Cardiac muscle cell (in vitro differentiated cells and primary cell): ENCODE measurements around the gene U2SURP. TPM values are rescaled to one million over a fixed set of nuclear protein-coding genes. Genes with fewer than 3 reads are reported as not detected.

Experiments
- DNase-seq, 2 donors: peaks; one replicate each; pipeline versions ENCODE4 v3.0.0 to v3.0.0-alpha.2; 2010 to 2017; ENCODE audit warnings: low read depth in 1 of 2, low spot score in 1 of 2
- H3K27ac ChIP-seq: fragments of 200-600 bp; sonication (generic); 2 replicates; pipeline ENCODE4 v1.5.1; 2016
- H3K27me3 ChIP-seq: fragments of 200-600 bp; sonication (generic); 2 replicates; pipeline ENCODE4 v1.6.0; 2016; ENCODE audit warnings: control low read depth
- H3K36me3 ChIP-seq: fragments of 200-600 bp; sonication (generic); 2 replicates; pipeline ENCODE4 v1.5.1; 2016; ENCODE audit warnings: control low read depth
- H3K4me1 ChIP-seq: fragments of 200-600 bp; sonication (generic); 2 replicates; pipeline ENCODE4 v1.8.1; 2017; ENCODE audit warnings: low read depth, mild to moderate bottlenecking, mixed run types
- H3K4me3 ChIP-seq: fragments of 200-600 bp; sonication (generic); 2 replicates; pipeline ENCODE4 v1.5.1; 2016; ENCODE audit warnings: mild to moderate bottlenecking
- H3K9me3 ChIP-seq: fragments of 200-600 bp; sonication (generic); 2 replicates; pipeline ENCODE4 v1.5.1; 2017; ENCODE audit warnings: low read depth, mild to moderate bottlenecking, control low read depth
- polyA plus RNA-seq: library from polyadenylated mRNA; unstranded; fragments of >200 nt; fragmentation: Nextera tagmentation; extraction: Ambion mirVana; gene quantifications from 2 replicates; pipeline ENCODE4 v1.2.1, GENCODE V29; 2016
- total RNA-seq: library from RNA; depleted of rRNA; stranded (reverse); fragments of >200 nt; gene quantifications from 2 replicates; pipeline ENCODE4 v1.2.3, GENCODE V29; 2016
- TF ChIP-seq, protein P1 (sequence below): IDR thresholded peaks from 2 replicates; pipeline ENCODE4 v1.5.1; 2012; ENCODE audit warnings: low read depth, mild to moderate bottlenecking, low read length

U2SURP gene
- total and polyA plus RNA-seq, 2 experiments from 2014 or later = 66.4 to 89.0 TPM

- Histone ChIP-seq H3K27me3 (no peaks in the 10 kb centered on the region), H3K9me3 (no peaks in the 10 kb centered on the region), H3K4me1 (peaks cover 5% of the 10 kb centered on the region), H3K4me3 (no peak overlapping the region), H3K36me3 (no peaks in the 10 kb centered on the region), H3K27ac (no peak overlapping the region)
- no peak for DNase-seq
- TF ChIP-seq, protein P1, sequence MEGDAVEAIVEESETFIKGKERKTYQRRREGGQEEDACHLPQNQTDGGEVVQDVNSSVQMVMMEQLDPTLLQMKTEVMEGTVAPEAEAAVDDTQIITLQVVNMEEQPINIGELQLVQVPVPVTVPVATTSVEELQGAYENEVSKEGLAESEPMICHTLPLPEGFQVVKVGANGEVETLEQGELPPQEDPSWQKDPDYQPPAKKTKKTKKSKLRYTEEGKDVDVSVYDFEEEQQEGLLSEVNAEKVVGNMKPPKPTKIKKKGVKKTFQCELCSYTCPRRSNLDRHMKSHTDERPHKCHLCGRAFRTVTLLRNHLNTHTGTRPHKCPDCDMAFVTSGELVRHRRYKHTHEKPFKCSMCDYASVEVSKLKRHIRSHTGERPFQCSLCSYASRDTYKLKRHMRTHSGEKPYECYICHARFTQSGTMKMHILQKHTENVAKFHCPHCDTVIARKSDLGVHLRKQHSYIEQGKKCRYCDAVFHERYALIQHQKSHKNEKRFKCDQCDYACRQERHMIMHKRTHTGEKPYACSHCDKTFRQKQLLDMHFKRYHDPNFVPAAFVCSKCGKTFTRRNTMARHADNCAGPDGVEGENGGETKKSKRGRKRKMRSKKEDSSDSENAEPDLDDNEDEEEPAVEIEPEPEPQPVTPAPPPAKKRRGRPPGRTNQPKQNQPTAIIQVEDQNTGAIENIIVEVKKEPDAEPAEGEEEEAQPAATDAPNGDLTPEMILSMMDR = no peak
Observed at GRCh38 chr3:143101792-143102381, 100.5 kb downstream of the U2SURP start.

DNA sequence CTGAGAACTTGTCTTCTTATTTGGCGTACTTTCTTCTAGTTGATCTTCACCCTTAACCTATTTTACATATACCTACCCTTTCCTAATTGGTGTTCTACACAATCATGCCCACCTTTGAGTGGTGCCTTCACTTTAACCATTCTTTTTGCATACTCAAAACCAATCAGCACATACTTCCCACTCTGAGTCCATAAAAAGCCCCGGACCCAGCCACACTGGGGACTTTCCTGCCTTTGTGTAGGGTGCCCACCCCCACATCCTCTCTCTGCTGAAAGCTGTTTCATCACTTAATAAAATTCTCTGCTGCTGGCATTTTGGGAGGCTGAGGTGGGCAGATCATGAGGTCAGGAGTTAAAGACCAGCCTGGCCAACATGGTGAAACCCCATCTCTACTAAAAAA is 102.3 kb downstream of the U2SURP start:
- Histone ChIP-seq H3K36me3 (no peaks in the 10 kb centered on the region), H3K4me3 (no peak overlapping the region), H3K27ac (no peak overlapping the region), H3K9me3 (no peaks in the 10 kb centered on the region), H3K4me1 (peaks cover 5% of the 10 kb centered on the region), H3K27me3 (no peaks in the 10 kb centered on the region)
- TF ChIP-seq, protein P1 = no peak
- no peak for DNase-seq

DNA sequence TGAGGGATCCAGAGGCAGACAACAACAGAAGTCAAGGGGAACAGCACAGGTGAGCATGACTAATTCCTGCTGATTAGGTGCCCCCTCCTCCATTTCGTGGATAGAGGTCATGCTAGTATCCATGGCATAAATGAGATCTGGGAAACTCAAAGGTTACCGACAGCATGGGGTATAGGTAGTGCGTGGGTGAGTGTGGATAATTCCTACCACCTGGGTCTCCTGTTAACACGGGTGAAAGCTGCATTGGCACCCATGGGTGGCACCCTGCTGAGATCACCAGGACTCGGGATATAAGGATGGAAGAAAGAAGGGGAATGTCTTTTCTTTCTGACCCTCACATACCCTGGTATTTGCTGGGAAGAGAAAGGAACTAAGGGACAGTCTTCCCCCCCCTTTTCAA is 103.8 kb downstream of the U2SURP start:
- H3K27me3 ChIP-seq = no peaks in the 10 kb centered on the region

DNA sequence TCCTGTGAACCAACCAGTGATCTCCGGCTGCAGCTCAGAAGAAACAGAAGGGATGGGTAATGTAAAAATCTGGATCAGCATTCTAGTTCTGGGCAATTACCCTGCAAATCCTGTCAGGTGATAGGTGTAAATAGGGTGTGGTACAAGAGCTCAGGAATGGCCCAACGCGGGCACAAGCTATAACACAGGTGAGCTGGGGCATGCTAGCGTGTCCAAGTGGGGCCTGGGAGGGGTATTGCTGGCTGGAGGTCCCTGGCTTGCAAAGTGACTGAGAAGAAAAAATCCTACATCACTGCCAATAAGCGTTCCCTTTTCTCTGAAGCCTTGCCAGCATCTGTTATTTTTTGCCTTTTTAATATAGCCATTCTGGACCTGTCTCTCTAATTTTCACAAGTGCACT is 108.5 kb downstream of the U2SURP start:
- TF ChIP-seq, protein P1 = no peak
- H3K36me3 ChIP-seq = no peaks in the 10 kb centered on the region
- H3K4me3 ChIP-seq = no peak overlapping the region
- no peaks in the 10 kb centered on the region for H3K9me3 ChIP-seq
- no peak overlapping the region for H3K27ac ChIP-seq
- H3K4me1 ChIP-seq = no peaks in the 10 kb centered on the region
- DNase-seq = no peak
- H3K27me3 ChIP-seq = no peaks in the 10 kb centered on the region

More for the DNA sequence above, 103.8 kb downstream of the U2SURP start:
- TF ChIP-seq, protein P1 = no peak
- no peak overlapping the region for H3K4me3 ChIP-seq
- no peak overlapping the region for H3K27ac ChIP-seq
- H3K4me1 ChIP-seq = peaks cover 5% of the 10 kb centered on the region
- DNase-seq = no peak
- no peaks in the 10 kb centered on the region for H3K9me3 ChIP-seq
- no peaks in the 10 kb centered on the region for H3K36me3 ChIP-seq

Other genes starting within 250 kb of the U2SURP start
- 5.5 and 6.5 TPM in 2 replicates for gene PCOLCE2, start 112.5 kb upstream of the U2SURP start, total RNA-seq
- gene PCOLCE2, start 112.5 kb upstream of the U2SURP start, polyA plus RNA-seq = 5.4 and 6.5 TPM in 2 replicates
- 0.18 and 1.0 TPM in 2 replicates for gene PAQR9, start 37.9 kb upstream of the U2SURP start, total RNA-seq
- 0.68 and 1.1 TPM in 2 replicates for gene PAQR9, start 37.9 kb upstream of the U2SURP start, polyA plus RNA-seq
- 12.0 and 23.2 TPM in 2 replicates for gene CHST2, start 118.2 kb downstream of the U2SURP start, total RNA-seq
- 8.4 and 12.9 TPM in 2 replicates for gene CHST2, start 118.2 kb downstream of the U2SURP start, polyA plus RNA-seq